Karpas-422 (cell line): ENCODE data around the gene ATF7IP. TPM values are rescaled to one million over a fixed set of nuclear protein-coding genes. Genes with fewer than 3 reads are reported as not detected.

Experiments
- DNase-seq: peaks from one replicate; pipeline ENCODE4 v3.0.0-alpha.2; 2015
- H2AFZ ChIP-seq: fragments of 200-600 bp; sonication (generic); 2 replicates; pipeline ENCODE4 v1.6.1; 2014; ENCODE audit warnings: antibody characterized with exemption, low read length, mixed read lengths
- H3K27ac ChIP-seq: fragments of 200-600 bp; sonication (generic); 2 replicates; pipeline ENCODE4 v1.5.1; 2014; ENCODE audit warnings: mild to moderate bottlenecking, low read length, moderate library complexity
- H3K27me3 ChIP-seq: fragments of 200-600 bp; sonication (generic); 2 replicates; pipeline ENCODE4 v1.6.1; 2014; ENCODE audit warnings: low read length, mixed read lengths
- H3K36me3 ChIP-seq: fragments of 200-600 bp; sonication (generic); 2 replicates; pipeline ENCODE4 v1.6.1; 2014; ENCODE audit warnings: low read length, mixed read lengths; ENCODE audit not compliant: insufficient read depth
- H3K4me1 ChIP-seq: fragments of 200-600 bp; sonication (generic); 2 replicates; pipeline ENCODE4 v1.6.1; 2014; ENCODE audit warnings: mild to moderate bottlenecking, low read length, mixed read lengths
- H3K4me2 ChIP-seq: fragments of 200-600 bp; sonication (generic); 2 replicates; pipeline ENCODE4 v1.6.1; 2014; ENCODE audit warnings: low read length, low read depth, mild to moderate bottlenecking; ENCODE audit not compliant: poor library complexity, severe bottlenecking
- H3K4me3 ChIP-seq: fragments of 200-600 bp; sonication (generic); 2 replicates; pipeline ENCODE4 v1.5.1; 2014; ENCODE audit warnings: mild to moderate bottlenecking, antibody characterized with exemption, low read length, mixed read lengths
- H3K79me2 ChIP-seq: fragments of 200-600 bp; sonication (generic); 2 replicates; pipeline ENCODE4 v1.6.1; 2014; ENCODE audit warnings: mild to moderate bottlenecking, low read length, mixed read lengths
- H3K9ac ChIP-seq: fragments of 200-600 bp; sonication (generic); 2 replicates; pipeline ENCODE4 v1.6.0; 2014; ENCODE audit warnings: low read length
- H3K9me2 ChIP-seq: fragments of 200-600 bp; sonication (generic), shearing (Covaris generic); replicated peaks from 2 replicates; pipeline ENCODE4 v1.6.0; 2014; ENCODE audit warnings: mild to moderate bottlenecking, low read length, moderate library complexity; ENCODE audit not compliant: insufficient read depth
- H3K9me3 ChIP-seq: fragments of 300-700, 200-600 bp; sonication (generic); 2 replicates; pipeline ENCODE4 v1.6.1; 2014; ENCODE audit warnings: low read length, mixed read lengths
- H4K20me1 ChIP-seq: fragments of 200-600 bp; sonication (generic); 2 replicates; pipeline ENCODE4 v1.6.1; 2014; ENCODE audit warnings: mild to moderate bottlenecking, antibody characterized with exemption, low read length, low read depth; ENCODE audit not compliant: insufficient read depth
- total RNA-seq: library from RNA; depleted of rRNA; stranded (reverse); fragments of >200 nt; shearing (Covaris generic); gene quantifications from 2 replicates; pipeline ENCODE4 v1.2.3, GENCODE V29; 2014; ENCODE audit warnings: low replicate concordance

Gene ATF7IP
- total RNA-seq, 1 experiment from 2014 or later: 88.4 TPM

GRCh38 chr12:14452865-14453264, 87.4 kb downstream of the ATF7IP start:
- no peaks in the 10 kb centered on the region for H4K20me1 ChIP-seq
- peak overlapping the region; percentile 1; the same call in 1 of the 2 replicates for H3K27ac ChIP-seq
- no peak overlapping the region for H3K4me3 ChIP-seq
- H3K27me3 ChIP-seq: no peaks in the 10 kb centered on the region
- no peaks in the 10 kb centered on the region for H3K9me3 ChIP-seq
- no peaks in the 10 kb centered on the region for H3K9me2 ChIP-seq
- H3K4me2 ChIP-seq: no peak overlapping the region
- H3K36me3 ChIP-seq: peaks cover 40% of the 10 kb centered on the region; the same call in 1 of the 2 replicates
- peaks cover 16% of the 10 kb centered on the region for H3K4me1 ChIP-seq
- no peak overlapping the region for H3K9ac ChIP-seq
- no peak for DNase-seq
- peaks cover 50% of the 10 kb centered on the region for H3K79me2 ChIP-seq
- no peak overlapping the region for H2AFZ ChIP-seq

- peak overlapping the region; percentile 35; the same call in 1 of the 2 replicates for H3K27ac ChIP-seq
- peaks cover 26% of the 10 kb centered on the region; the same call in 1 of the 2 replicates for H3K36me3 ChIP-seq
- no peaks in the 10 kb centered on the region for H3K9me3 ChIP-seq
- no peak overlapping the region for H3K9ac ChIP-seq
- no peak overlapping the region for H3K4me2 ChIP-seq
- H3K9me2 ChIP-seq: no peaks in the 10 kb centered on the region
- H4K20me1 ChIP-seq: no peaks in the 10 kb centered on the region
- H2AFZ ChIP-seq: no peak overlapping the region
- H3K27me3 ChIP-seq: no peaks in the 10 kb centered on the region
- DNase-seq: peak; percentile 92
- H3K79me2 ChIP-seq: peaks cover 40% of the 10 kb centered on the region
- H3K4me3 ChIP-seq: no peak overlapping the region
- H3K4me1 ChIP-seq: peaks cover 16% of the 10 kb centered on the region
These were observed 88.8 kb downstream of the ATF7IP start for GRCh38 chr12:14454098-14454907.

- DNase-seq: no peak
- H3K4me1 ChIP-seq: no peaks in the 10 kb centered on the region
- H3K79me2 ChIP-seq: peaks cover 35% of the 10 kb centered on the region
- H3K27me3 ChIP-seq: no peaks in the 10 kb centered on the region
- no peaks in the 10 kb centered on the region for H3K9me2 ChIP-seq
- H3K36me3 ChIP-seq: peaks cover 29% of the 10 kb centered on the region; the same call in 1 of the 2 replicates
- H3K27ac ChIP-seq: no peak overlapping the region
- H3K4me2 ChIP-seq: no peak overlapping the region
- H4K20me1 ChIP-seq: no peaks in the 10 kb centered on the region
- H3K4me3 ChIP-seq: no peak overlapping the region
- H3K9me3 ChIP-seq: no peaks in the 10 kb centered on the region
- no peak overlapping the region for H3K9ac ChIP-seq
- H2AFZ ChIP-seq: no peak overlapping the region
These were observed 94.8 kb downstream of the ATF7IP start for GRCh38 chr12:14460212-14460841.

GRCh38 chr12:14471497-14471896, 106.0 kb downstream of the ATF7IP start:
- DNase-seq: no peak
- no peak overlapping the region for H3K9ac ChIP-seq
- H2AFZ ChIP-seq: no peak overlapping the region
- H3K9me2 ChIP-seq: no peaks in the 10 kb centered on the region
- H3K36me3 ChIP-seq: peaks cover 63% of the 10 kb centered on the region
- H3K4me3 ChIP-seq: no peak overlapping the region
- no peaks in the 10 kb centered on the region for H4K20me1 ChIP-seq
- no peaks in the 10 kb centered on the region for H3K4me1 ChIP-seq
- H3K27ac ChIP-seq: no peak overlapping the region
- H3K4me2 ChIP-seq: no peak overlapping the region
- peaks cover 29% of the 10 kb centered on the region for H3K79me2 ChIP-seq
- H3K27me3 ChIP-seq: no peaks in the 10 kb centered on the region
- H3K9me3 ChIP-seq: peaks cover 18% of the 10 kb centered on the region

GRCh38 chr12:14473707-14474287, 108.3 kb downstream of the ATF7IP start:
- no peak for DNase-seq
- H2AFZ ChIP-seq: no peak overlapping the region
- no peaks in the 10 kb centered on the region for H4K20me1 ChIP-seq
- no peak overlapping the region for H3K27ac ChIP-seq
- H3K9me2 ChIP-seq: no peaks in the 10 kb centered on the region
- H3K9ac ChIP-seq: no peak overlapping the region
- peaks cover 61% of the 10 kb centered on the region for H3K36me3 ChIP-seq
- H3K27me3 ChIP-seq: no peaks in the 10 kb centered on the region
- no peaks in the 10 kb centered on the region for H3K4me1 ChIP-seq
- H3K4me2 ChIP-seq: no peak overlapping the region
- H3K79me2 ChIP-seq: peaks cover 27% of the 10 kb centered on the region
- H3K4me3 ChIP-seq: no peak overlapping the region
- H3K9me3 ChIP-seq: peaks cover 18% of the 10 kb centered on the region

GRCh38 chr12:14479004-14479403, 113.5 kb downstream of the ATF7IP start:
- Histone ChIP-seq H3K4me1 (no peaks in the 10 kb centered on the region), H3K27ac (no peak overlapping the region), H3K36me3 (peaks cover 55% of the 10 kb centered on the region)

GRCh38 chr12:14481201-14481600, 115.7 kb downstream of the ATF7IP start:
- H3K9me2 ChIP-seq: no peaks in the 10 kb centered on the region
- no peaks in the 10 kb centered on the region for H3K4me1 ChIP-seq
- no peak overlapping the region for H3K9ac ChIP-seq
- no peak overlapping the region for H3K27ac ChIP-seq
- no peak overlapping the region for H3K4me3 ChIP-seq
- peaks cover 42% of the 10 kb centered on the region; the same call in 1 of the 2 replicates for H3K36me3 ChIP-seq
- no peaks in the 10 kb centered on the region for H3K9me3 ChIP-seq
- H3K27me3 ChIP-seq: no peaks in the 10 kb centered on the region
- H3K79me2 ChIP-seq: 0 out of 2 replicates have a peak, but pooled peaks cover 3% of the 10 kb centered on the region
- no peaks in the 10 kb centered on the region for H4K20me1 ChIP-seq
- DNase-seq: no peak
- no peak overlapping the region for H3K4me2 ChIP-seq
- no peak overlapping the region for H2AFZ ChIP-seq

More at GRCh38 chr12:14479004-14479403, 113.5 kb downstream of the ATF7IP start:
- DNase-seq: no peak
- H3K4me2 ChIP-seq: no peak overlapping the region
- H3K9ac ChIP-seq: no peak overlapping the region
- H3K9me3 ChIP-seq: no peaks in the 10 kb centered on the region
- H3K4me3 ChIP-seq: no peak overlapping the region
- H2AFZ ChIP-seq: no peak overlapping the region
- H3K9me2 ChIP-seq: no peaks in the 10 kb centered on the region
- H3K79me2 ChIP-seq: peaks cover 17% of the 10 kb centered on the region
- no peaks in the 10 kb centered on the region for H3K27me3 ChIP-seq
- H4K20me1 ChIP-seq: no peaks in the 10 kb centered on the region

GRCh38 chr12:14482361-14482760, 116.9 kb downstream of the ATF7IP start:
- H3K36me3 ChIP-seq: peaks cover 36% of the 10 kb centered on the region; the same call in 1 of the 2 replicates
- no peak for DNase-seq
- H3K27me3 ChIP-seq: no peaks in the 10 kb centered on the region
- H3K4me1 ChIP-seq: no peaks in the 10 kb centered on the region
- no peaks in the 10 kb centered on the region for H3K9me3 ChIP-seq
- no peak overlapping the region for H3K27ac ChIP-seq
- H3K79me2 ChIP-seq: 0 out of 2 replicates have a peak, but pooled peaks cover 3% of the 10 kb centered on the region
- no peak overlapping the region for H3K4me3 ChIP-seq
- H3K4me2 ChIP-seq: no peak overlapping the region
- H4K20me1 ChIP-seq: no peaks in the 10 kb centered on the region
- no peak overlapping the region for H3K9ac ChIP-seq
- H3K9me2 ChIP-seq: no peaks in the 10 kb centered on the region
- no peak overlapping the region for H2AFZ ChIP-seq
